Mammary epithelial cell (primary cell): Measurements from ENCODE around the gene SAYSD1.

Source experiments
- CTCF ChIP-seq, 2 donors: IDR thresholded peaks in 1 of 2; conservative IDR thresholded peaks in 1 of 2; 2 replicates each; pipeline ENCODE4 v1.5.1; 2011 to 2012; ENCODE audit warnings: inconsistent platforms in 2 of 2, low read length in 2 of 2, mild to moderate bottlenecking in 2 of 2, control low read depth in 1 of 2, low read depth in 1 of 2; ENCODE audit not compliant: insufficient read depth in 1 of 2; ENCODE audit errors: extremely low read depth in 1 of 2
- EZH2 ChIP-seq: IDR thresholded peaks from 2 replicates; pipeline ENCODE4 v1.6.1; 2012; ENCODE audit warnings: low read length, inconsistent platforms, borderline replicate concordance

GRCh38 chr6:39074486-39074885 lies 40.5 kb downstream of the SAYSD1 start:
- TF ChIP-seq CTCF (conservative IDR thresholded peaks at IDR 0.05 in 1 of 2, IDR thresholded peaks at IDR 0.05 in 1 of 2; ENCODE audit: extremely low read depth in 1 of 2, insufficient read depth in 1 of 2, low read depth in 1 of 2, low read length in 2 of 2) (no peak), EZH2 (no peak)
